Measurements from ENCODE around the gene SLC8A2. TPM values are rescaled to one million over a fixed set of nuclear protein-coding genes. Genes with fewer than 3 reads are reported as not detected.
"Not testable (repeated sequence)": the region's sequence is repeated elsewhere in the genome, so short reads cannot be mapped to it uniquely, and the experiment has no call there.

The SLC8A2 gene
- total RNA-seq, 2 experiments from 2014 or later, result not detected

DNA sequence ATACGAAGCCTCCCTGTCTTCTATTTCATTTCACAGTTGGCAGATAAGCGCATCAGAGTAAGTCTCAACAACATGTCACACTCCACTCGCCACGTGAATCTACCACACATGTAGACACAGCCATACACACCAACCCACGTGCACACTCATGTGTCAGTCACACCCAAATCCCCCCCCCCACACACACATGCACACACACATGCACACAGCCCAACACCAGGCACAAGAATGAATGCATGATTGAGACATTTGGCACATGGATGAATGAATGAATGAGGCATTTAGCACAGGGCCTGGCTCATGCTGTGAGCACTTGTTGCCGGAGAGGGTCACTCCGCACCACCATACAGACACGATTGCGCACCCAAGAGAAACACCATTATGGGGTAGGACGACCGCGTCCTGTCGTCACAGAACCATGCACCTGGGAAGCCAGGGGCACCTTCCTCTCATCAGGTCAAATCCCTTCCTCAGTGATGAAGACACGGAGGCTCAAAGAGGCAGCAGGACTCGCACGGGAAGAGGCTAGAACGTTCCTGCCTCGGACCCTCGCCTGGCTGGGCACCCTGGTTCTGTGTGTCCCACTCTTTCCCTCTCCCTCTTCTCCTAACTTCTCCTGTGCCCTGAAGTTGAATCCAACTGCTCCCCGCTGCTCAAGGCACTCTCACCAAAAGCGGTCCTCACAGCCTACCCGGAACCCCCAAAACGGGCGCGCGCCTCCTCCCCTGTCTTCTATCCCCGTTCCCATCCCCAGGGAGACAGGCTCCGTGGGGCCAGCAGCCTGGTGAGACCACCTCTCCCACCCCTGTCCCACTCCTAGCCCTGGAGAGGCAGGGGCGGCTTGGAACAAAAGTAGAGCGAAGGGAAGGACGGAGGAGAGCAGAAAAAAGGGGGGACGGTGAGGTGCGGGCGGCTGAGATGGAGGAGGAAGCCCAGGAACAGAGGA, 53.7 kb downstream of the SLC8A2 start:
- ChIA-PET POLR2A (no interaction called here), CTCF (interaction anchor here (0.6 to 1.6 kb wide), 3 partner anchors 10 to 240 kb away, joined by 3 to 4 read pairs (median 3); no protein-coding TSS in a partner anchor)
- H3K27me3 Mint-ChIP-seq, result peaks cover 75% of the 10 kb centered on the region
- no peaks in the 10 kb centered on the region for H3K36me3 Mint-ChIP-seq (ENCODE audit: low read depth)
- peak overlapping the region; percentile 17 for H3K27ac Mint-ChIP-seq
- no peaks in the 10 kb centered on the region for H3K9me3 Mint-ChIP-seq
- DNase-seq, result no peak
- H3K4me1 Mint-ChIP-seq, result peaks cover 15% of the 10 kb centered on the region
- no peak overlapping the region for H3K4me3 Mint-ChIP-seq

DNA sequence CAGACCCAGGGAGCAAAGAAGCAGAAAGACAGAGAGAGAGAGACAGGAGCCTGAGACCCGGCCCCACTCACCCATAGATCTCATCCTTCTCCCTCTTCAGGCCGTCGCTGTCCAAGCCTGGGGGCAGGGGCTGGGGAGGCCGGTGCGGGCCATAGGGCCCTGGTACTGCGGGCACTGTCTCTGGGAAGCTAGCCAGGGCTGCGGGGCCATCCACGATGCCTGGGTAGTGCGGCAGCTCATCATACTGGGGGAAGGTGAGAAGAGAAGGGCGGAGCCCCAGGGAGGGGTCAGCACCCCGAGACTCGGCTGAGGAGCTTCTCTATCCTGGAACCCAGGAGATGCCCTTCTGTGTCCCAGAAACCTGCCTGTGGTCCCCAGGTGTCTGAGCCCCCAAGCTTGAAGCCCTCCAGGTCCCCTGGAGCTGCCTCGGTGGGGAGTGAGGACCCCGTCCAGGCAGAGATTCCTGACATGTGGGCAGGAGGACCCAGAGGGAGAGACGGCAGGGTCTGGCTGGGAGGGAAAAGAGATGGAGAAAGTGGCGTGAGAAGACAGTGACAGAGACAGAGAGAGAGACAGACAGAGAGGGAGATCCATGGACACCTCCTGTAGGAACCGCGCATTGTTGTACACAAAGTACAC, 54.5 kb downstream of the SLC8A2 start:
- H3K27me3 Mint-ChIP-seq, result peaks cover 67% of the 10 kb centered on the region
- no peaks in the 10 kb centered on the region for H3K9me3 Mint-ChIP-seq
- ChIA-PET POLR2A (no interaction called here), CTCF (interaction anchor here (0.6 to 1.6 kb wide), 3 partner anchors 11 to 1993 kb away, joined by 3 to 4 read pairs (median 3); no protein-coding TSS in a partner anchor)
- H3K27ac Mint-ChIP-seq, result no peak overlapping the region
- no peaks in the 10 kb centered on the region for H3K36me3 Mint-ChIP-seq (ENCODE audit: low read depth)
- DNase-seq, result no peak
- H3K4me3 Mint-ChIP-seq, result no peak overlapping the region
- peaks cover 13% of the 10 kb centered on the region for H3K4me1 Mint-ChIP-seq

DNA sequence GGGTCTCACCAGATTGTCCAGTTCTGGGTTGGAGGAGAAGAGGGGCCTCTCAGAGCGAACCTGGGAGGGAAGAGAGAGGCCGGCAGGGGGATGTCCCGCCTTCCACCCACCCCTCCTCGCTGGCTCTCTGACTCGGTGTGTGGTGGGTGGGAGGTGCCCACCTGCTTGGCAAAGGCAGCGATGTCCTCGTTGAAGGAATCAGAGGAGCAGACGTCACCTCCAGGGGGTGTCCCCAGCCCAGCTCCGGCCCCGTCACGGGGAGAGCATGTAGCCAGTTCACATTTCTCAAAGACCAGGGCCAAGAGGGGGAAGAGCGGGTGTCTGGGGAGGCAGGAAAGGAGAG, 55.1 kb downstream of the SLC8A2 start:
- Mint-ChIP-seq H3K36me3 (ENCODE audit: low read depth) (no peaks in the 10 kb centered on the region), H3K4me1 (peaks cover 12% of the 10 kb centered on the region), H3K27ac (no peak overlapping the region), H3K4me3 (no peak overlapping the region), H3K9me3 (no peaks in the 10 kb centered on the region), H3K27me3 (peaks cover 63% of the 10 kb centered on the region)
- ChIA-PET CTCF (interaction anchor here (1.2 to 1.6 kb wide), 3 partner anchors 11 to 25 kb away, joined by 3 to 4 read pairs (median 3); no protein-coding TSS in a partner anchor), POLR2A (no interaction called here)
- DNase-seq, result no peak

DNA sequence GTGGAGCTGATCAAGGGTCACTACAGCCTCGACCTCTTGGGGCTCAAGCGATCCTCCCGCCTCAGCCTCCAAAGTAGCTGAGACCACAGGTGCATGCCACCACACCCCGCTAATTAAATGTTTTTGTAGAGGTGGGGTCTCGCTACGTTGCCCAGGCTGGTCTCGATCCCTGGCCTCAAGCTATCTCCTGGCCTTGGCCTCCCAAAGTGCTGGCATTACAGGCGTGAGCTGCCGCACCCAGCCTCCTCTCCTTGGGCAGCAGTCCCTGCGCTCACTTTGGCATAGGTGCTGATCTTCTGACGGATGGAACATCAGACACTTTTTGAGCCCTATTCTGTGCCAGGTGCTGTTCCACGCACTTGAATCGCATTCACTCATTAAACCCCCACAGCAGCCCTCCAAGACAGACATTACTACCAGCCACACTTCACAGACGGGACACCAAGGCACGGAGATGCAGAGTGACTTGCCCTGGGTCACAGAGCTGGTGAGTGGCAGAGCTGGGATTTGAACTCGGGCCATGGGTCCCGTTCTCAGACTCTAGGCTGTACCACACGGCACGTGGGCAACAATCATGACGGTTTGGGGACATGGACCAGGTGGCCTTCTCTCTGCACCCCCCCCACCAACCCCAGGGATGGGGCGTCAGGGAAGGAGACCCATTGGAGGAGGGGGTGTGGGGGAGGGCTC, 55.6 kb downstream of the SLC8A2 start:
- peaks cover 58% of the 10 kb centered on the region for H3K27me3 Mint-ChIP-seq
- H3K9me3 Mint-ChIP-seq, result no peaks in the 10 kb centered on the region
- peaks cover 12% of the 10 kb centered on the region for H3K4me1 Mint-ChIP-seq
- H3K36me3 Mint-ChIP-seq (ENCODE audit: low read depth), result no peaks in the 10 kb centered on the region
- H3K4me3 Mint-ChIP-seq, result no peak overlapping the region
- CTCF ChIA-PET, result interaction anchor here (0.6 to 1.6 kb wide), 4 partner anchors 12 to 29 kb away, joined by 3 to 5 read pairs (median 4); no protein-coding TSS in a partner anchor
- DNase-seq, result no peak
- POLR2A ChIA-PET, result no interaction called here
- H3K27ac Mint-ChIP-seq, result no peak overlapping the region

DNA sequence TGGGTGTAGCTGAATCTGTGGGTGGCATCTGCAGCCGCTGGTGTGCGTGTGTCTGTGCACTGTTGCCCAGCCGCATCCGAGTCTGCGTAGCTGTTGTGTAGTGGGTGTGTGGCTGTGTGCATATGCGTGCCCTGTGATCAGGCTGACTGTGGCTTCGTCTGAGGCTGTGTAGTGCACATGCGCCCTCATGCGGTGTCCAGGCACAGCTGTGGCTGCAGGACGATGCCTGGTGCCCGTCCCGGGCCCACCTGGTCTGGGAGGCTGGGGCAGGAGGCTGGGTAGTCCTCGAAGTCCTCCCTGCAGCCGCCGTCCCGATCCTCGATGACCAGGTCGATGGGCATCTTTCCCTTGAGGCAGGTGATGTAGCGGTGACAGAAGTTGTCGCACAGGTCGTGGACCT, 57.2 kb downstream of the SLC8A2 start:
- Mint-ChIP-seq H3K36me3 (ENCODE audit: low read depth) (no peaks in the 10 kb centered on the region), H3K27me3 (peaks cover 42% of the 10 kb centered on the region), H3K4me1 (peaks cover 10% of the 10 kb centered on the region), H3K4me3 (no peak overlapping the region), H3K9me3 (no peaks in the 10 kb centered on the region), H3K27ac (no peak overlapping the region)
- no peak for DNase-seq
- CTCF ChIA-PET, result interaction anchor here (0.6 kb wide), 1 partner anchor 283 kb away, joined by 4 read pairs; no protein-coding TSS in a partner anchor
- POLR2A ChIA-PET, result no interaction called here

DNA sequence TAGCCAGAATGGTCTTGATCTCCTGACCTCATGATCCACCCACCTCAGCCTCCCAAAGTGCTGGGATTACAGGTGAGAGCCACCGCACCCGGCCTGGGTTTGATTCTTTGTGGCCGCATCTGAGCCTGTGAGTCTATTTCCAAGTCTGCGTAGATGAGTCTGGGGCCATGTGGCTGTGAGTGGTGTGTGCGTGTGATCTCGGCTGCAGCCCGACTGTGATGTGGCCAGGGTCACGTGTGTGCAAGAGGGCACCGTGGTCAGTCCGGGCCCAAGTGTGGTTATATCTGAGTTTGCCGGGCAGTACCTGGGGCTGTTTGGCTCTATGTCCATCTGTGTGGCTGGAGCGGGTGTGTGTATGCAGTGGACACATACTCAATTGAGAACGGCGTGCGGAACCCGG, 57.8 kb downstream of the SLC8A2 start:
- Mint-ChIP-seq H3K27ac (no peak overlapping the region), H3K4me1 (peaks cover 10% of the 10 kb centered on the region), H3K36me3 (ENCODE audit: low read depth) (no peaks in the 10 kb centered on the region), H3K27me3 (peaks cover 45% of the 10 kb centered on the region), H3K4me3 (no peak overlapping the region), H3K9me3 (no peaks in the 10 kb centered on the region)
- ChIA-PET CTCF (interaction anchor here (0.6 kb wide), 1 partner anchor 282 kb away, joined by 4 read pairs; no protein-coding TSS in a partner anchor), POLR2A (no interaction called here)
- DNase-seq, result no peak

DNA sequence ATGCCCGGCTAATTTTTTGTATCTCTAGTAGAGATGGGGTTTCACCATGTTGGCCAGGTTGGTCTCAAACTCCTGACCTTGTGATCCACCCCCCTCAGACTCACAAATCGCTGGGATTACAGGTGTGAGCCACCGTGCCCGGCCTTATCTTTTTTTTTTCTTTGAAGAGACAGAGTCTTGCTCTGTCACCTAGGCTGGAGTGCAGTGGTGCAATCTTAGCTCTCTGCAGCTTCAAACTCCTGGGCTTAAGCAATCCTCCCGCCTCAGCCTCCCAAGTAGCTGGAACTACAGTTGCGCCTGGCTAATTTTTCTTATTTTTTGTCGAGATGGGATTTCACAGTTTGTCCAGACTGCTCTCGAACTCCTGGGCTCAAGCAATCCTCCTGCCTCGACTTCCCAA, 60.0 kb downstream of the SLC8A2 start:
- H3K27ac Mint-ChIP-seq; H3K4me3 Mint-ChIP-seq; POLR2A ChIA-PET; H3K36me3 Mint-ChIP-seq (ENCODE audit: low read depth); DNase-seq; H3K9me3 Mint-ChIP-seq; H3K4me1 Mint-ChIP-seq: not testable (repeated sequence)
- peaks cover 38% of the 10 kb centered on the region for H3K27me3 Mint-ChIP-seq
- CTCF ChIA-PET, result interaction anchor here (0.6 kb wide), 1 partner anchor 122 kb away, joined by 3 read pairs; no protein-coding TSS in a partner anchor

DNA sequence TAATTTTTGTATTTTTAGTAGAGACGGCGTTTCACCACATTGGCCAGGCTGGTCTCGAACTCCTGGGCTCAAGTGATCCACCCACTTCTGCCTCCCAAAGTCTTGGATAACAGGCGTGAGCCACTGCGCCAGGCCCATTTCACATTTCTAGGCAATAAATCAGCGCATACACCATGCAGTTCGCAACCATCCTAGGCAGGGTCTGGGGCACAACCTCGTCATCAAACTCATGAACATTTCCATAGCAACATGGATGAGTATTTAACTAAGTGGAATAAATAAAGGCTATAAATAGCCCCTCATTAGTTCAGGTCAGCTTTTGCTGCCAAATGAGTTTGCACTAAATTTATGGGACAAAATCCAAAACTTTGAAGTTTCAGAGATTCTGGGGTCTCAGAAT, 60.6 kb downstream of the SLC8A2 start:
- ChIA-PET CTCF (interaction anchor here (0.6 kb wide), 2 partner anchors 33 to 82 kb away, joined by 3 read pairs; no protein-coding TSS in a partner anchor), POLR2A (no interaction called here)
- H3K4me3 Mint-ChIP-seq, result no peak overlapping the region
- H3K27me3 Mint-ChIP-seq, result peaks cover 38% of the 10 kb centered on the region
- H3K4me1 Mint-ChIP-seq, result no peaks in the 10 kb centered on the region
- DNase-seq, result no peak
- no peak overlapping the region for H3K27ac Mint-ChIP-seq
- no peaks in the 10 kb centered on the region for H3K36me3 Mint-ChIP-seq (ENCODE audit: low read depth)
- H3K9me3 Mint-ChIP-seq, result no peaks in the 10 kb centered on the region

DNA sequence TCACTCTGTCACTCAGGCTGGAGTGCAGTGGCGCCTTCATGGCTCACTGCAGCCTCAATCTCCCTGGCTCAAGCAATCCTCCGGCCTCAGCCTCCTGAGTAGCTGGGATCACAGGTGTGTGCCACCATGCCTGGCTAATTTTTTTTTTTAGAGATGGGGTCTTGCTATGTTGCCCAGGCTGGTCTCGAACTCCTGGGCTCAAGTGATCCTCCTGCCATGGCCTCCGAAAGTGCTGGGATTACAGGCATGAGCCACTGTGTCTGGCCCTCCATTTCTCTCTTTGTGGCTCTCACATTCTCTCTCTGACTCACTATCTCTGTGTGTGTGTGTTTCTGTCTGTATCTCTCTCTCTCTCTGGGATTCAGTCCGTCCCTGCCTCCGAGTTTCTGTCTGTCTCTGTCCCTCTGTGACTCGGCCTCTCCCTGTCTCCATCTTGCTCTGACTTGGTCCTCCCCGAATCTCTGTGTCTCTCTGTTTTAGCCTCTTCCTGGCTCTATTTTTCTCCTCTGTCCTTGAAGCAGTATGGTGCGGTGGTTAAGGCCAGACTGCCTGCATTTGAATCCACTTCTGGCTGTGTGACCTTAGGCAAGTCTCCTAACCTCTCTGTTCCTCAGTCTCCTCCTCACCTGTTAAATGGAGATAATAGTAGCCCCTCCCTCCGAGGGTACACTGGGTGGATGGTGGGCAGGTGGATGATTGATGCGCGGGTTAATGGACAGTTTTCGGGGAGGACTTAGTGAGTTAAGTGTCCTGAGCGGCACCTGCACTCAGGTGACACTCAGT, 63.3 kb downstream of the SLC8A2 start:
- Mint-ChIP-seq H3K27me3 (peaks cover 32% of the 10 kb centered on the region), H3K4me1 (no peaks in the 10 kb centered on the region), H3K9me3 (no peaks in the 10 kb centered on the region), H3K27ac (no peak overlapping the region), H3K4me3 (no peak overlapping the region), H3K36me3 (ENCODE audit: low read depth) (no peaks in the 10 kb centered on the region)
- DNase-seq, result no peak
- ChIA-PET POLR2A (no interaction called here), CTCF (no interaction called here)

DNA sequence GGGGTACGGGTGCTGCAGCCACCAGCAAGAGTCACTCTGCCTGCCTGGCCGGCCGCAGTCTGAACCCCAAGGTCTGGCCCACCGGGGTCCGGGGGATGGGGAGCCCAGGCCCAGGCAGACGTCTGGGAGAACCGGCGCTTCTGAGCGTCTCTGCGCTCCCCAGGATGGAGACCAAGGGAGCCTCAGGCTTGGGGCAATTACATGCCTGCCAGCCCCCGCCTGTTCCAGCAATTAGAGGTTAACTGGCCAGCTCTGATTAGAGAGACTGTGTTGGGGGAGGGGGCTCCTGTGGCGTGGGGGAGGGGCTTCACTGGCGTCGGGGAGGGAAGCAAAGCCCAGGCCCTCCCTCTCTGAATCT, 64.3 kb downstream of the SLC8A2 start:
- ChIA-PET CTCF (interaction anchor here (0.6 kb wide), 1 partner anchor 448 kb away, joined by 5 read pairs; no protein-coding TSS in a partner anchor), POLR2A (no interaction called here)
- DNase-seq, result no peak
- Mint-ChIP-seq H3K36me3 (ENCODE audit: low read depth) (no peaks in the 10 kb centered on the region), H3K4me3 (no peak overlapping the region), H3K9me3 (no peaks in the 10 kb centered on the region), H3K4me1 (no peaks in the 10 kb centered on the region), H3K27me3 (peaks cover 31% of the 10 kb centered on the region), H3K27ac (no peak overlapping the region)

DNA sequence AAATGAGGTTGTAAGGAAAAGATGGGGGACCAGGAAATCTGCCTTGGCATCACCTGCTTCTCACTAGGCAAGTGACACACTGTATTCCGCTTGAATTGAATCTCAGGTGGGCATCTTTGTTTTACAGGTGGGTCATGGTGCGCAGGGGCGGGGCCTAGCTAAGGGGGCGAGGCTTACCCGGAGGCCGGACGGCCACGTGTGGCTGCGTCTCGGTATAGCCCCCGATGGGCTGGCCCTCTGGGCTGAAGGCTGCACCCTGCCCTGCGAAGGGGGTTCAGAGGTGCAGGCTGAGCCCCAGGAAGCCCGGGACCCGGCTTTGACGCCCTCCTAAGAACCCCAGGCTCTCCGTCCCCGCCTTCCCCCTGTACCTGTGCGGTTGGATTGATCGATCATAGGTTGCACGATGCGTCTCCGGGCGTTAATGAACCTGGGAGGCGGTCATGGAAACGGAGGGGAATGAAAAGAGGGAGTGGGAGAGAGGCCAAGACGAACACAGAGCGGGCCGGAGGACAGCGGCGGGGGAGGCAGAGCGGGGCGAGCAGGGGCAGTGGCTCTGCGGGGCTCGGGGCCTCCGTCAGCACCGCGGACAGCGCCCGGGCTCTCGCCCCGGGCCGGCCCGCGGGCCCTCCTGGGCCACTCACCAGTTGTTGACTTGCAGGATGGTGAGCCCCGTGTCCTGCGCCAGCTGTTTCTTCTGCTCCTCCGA, 64.8 kb downstream of the SLC8A2 start:
- no peaks in the 10 kb centered on the region for H3K4me1 Mint-ChIP-seq
- H3K27me3 Mint-ChIP-seq, result peaks cover 31% of the 10 kb centered on the region
- H3K27ac Mint-ChIP-seq, result no peak overlapping the region
- ChIA-PET POLR2A (no interaction called here), CTCF (interaction anchor here (0.6 kb wide), 1 partner anchor 76 kb away, joined by 3 read pairs; no protein-coding TSS in a partner anchor)
- H3K9me3 Mint-ChIP-seq, result no peaks in the 10 kb centered on the region
- H3K36me3 Mint-ChIP-seq (ENCODE audit: low read depth), result no peaks in the 10 kb centered on the region
- H3K4me3 Mint-ChIP-seq, result no peak overlapping the region
- DNase-seq, result no peak

Measured in activated CD4-positive, alpha-beta T cell treated with anti-CD3 and anti-CD28 coated beads, Interleukin-2, amount 10 ng/mL, durations not matched to agents 7 days and 5 days (primary cell).